Liver (tissue), 9 donors: Measurements from ENCODE around the gene FILIP1L. TPM values are rescaled to one million over a fixed set of nuclear protein-coding genes. Genes with fewer than 3 reads are reported as not detected.

ENCODE experiments used
- DNase-seq: peaks from one replicate; pipeline ENCODE4 v3.0.0-alpha.2; 2017; ENCODE audit warnings: low spot score
- H3K27ac ChIP-seq, 2 donors: one replicate each; pipeline ENCODE4 v1.7.0; 2013; ENCODE audit warnings: inconsistent platforms in 2 of 2, low read length in 2 of 2, control low read depth in 1 of 2, low read depth in 1 of 2, mild to moderate bottlenecking in 1 of 2
- H3K27me3 ChIP-seq, 4 donors: one replicate each; pipeline versions ENCODE4 v1.6.1 to v1.7.0; 2013; ENCODE audit warnings: low read length in 3 of 4, inconsistent platforms in 1 of 4, mild to moderate bottlenecking in 1 of 4, moderate library complexity in 1 of 4; ENCODE audit not compliant: control insufficient read depth in 4 of 4, insufficient read depth in 4 of 4
- H3K36me3 ChIP-seq, 4 donors: one replicate each; pipeline versions ENCODE4 v1.6.1 to v1.7.0; 2013; ENCODE audit warnings: low read length in 3 of 4, mild to moderate bottlenecking in 3 of 4, low read depth in 1 of 4, moderate library complexity in 1 of 4; ENCODE audit not compliant: control insufficient read depth in 4 of 4, insufficient read depth in 3 of 4
- H3K4me1 ChIP-seq, 4 donors: one replicate each; pipeline versions ENCODE4 v1.6.1 to v1.7.0; 2013; ENCODE audit warnings: low read length in 3 of 4, mild to moderate bottlenecking in 3 of 4, moderate library complexity in 1 of 4; ENCODE audit not compliant: control insufficient read depth in 4 of 4, insufficient read depth in 4 of 4
- H3K4me3 ChIP-seq, 3 donors: one replicate each; pipeline versions ENCODE4 v1.6.1 to v1.7.0; 2013; ENCODE audit warnings: low read length in 3 of 3, control low read depth in 1 of 3, low read depth in 1 of 3, mild to moderate bottlenecking in 1 of 3
- H3K9ac ChIP-seq, 2 donors: one replicate each; pipeline ENCODE4 v1.7.0; 2013; ENCODE audit warnings: low read length in 2 of 2, mild to moderate bottlenecking in 2 of 2, moderate library complexity in 2 of 2, control low read depth in 1 of 2, low read depth in 1 of 2
- H3K9me3 ChIP-seq, 4 donors: one replicate each; pipeline versions ENCODE4 v1.6.1 to v1.7.0; 2013; ENCODE audit warnings: low read length in 3 of 4; ENCODE audit not compliant: control insufficient read depth in 4 of 4
- EGR1 ChIP-seq, 2 donors: IDR thresholded peaks; 2 replicates each; pipeline ENCODE4 v1.6.1; 2016 to 2018; ENCODE audit warnings: antibody characterized with exemption in 2 of 2, low read depth in 2 of 2
- FOXA1 ChIP-seq: IDR thresholded peaks from 2 replicates; pipeline ENCODE4 v1.6.1; 2016; ENCODE audit warnings: antibody characterized with exemption
- FOXA2 ChIP-seq: IDR thresholded peaks from 2 replicates; pipeline ENCODE4 v1.6.1; 2016; ENCODE audit warnings: antibody characterized with exemption
- HNF4A ChIP-seq, 2 donors: conservative IDR thresholded peaks; 2 replicates each; pipeline ENCODE4 v1.6.1; 2016; ENCODE audit warnings: antibody characterized with exemption in 2 of 2, mild to moderate bottlenecking in 2 of 2
- JUND ChIP-seq, 2 donors: IDR thresholded peaks; 2 replicates each; pipeline ENCODE4 v1.6.1; 2016; ENCODE audit warnings: antibody characterized with exemption in 2 of 2
- MAX ChIP-seq: IDR thresholded peaks from 2 replicates; pipeline ENCODE4 v1.6.1; 2016; ENCODE audit warnings: antibody characterized with exemption
- NR2F2 ChIP-seq: IDR thresholded peaks from 2 replicates; pipeline ENCODE4 v1.6.1; 2016; ENCODE audit warnings: antibody characterized with exemption
- RAD21 ChIP-seq, 2 donors: IDR thresholded peaks; 2 replicates each; pipeline ENCODE4 v1.6.1; 2016; ENCODE audit warnings: antibody characterized with exemption in 2 of 2, mild to moderate bottlenecking in 2 of 2
- RXRA ChIP-seq, 2 donors: IDR thresholded peaks; 2 replicates each; pipeline ENCODE4 v1.6.1; 2017 to 2018; ENCODE audit warnings: antibody characterized with exemption in 2 of 2, mild to moderate bottlenecking in 1 of 2
- SP1 ChIP-seq: IDR thresholded peaks from 2 replicates; pipeline ENCODE4 v1.6.1; 2018; ENCODE audit warnings: antibody characterized with exemption, mild to moderate bottlenecking
- TAF1 ChIP-seq: conservative IDR thresholded peaks from 2 replicates; pipeline ENCODE4 v1.6.1; 2016; ENCODE audit warnings: antibody characterized with exemption, mild to moderate bottlenecking
- YY1 ChIP-seq: IDR thresholded peaks from 2 replicates; pipeline ENCODE4 v1.6.1; 2016; ENCODE audit warnings: antibody characterized with exemption, mild to moderate bottlenecking
- WGBS: extraction: QIAGEN DNeasy Blood & Tissue Kit; methylation state at CpG from one replicate; pipeline ENCODE4 v1.1.7; 2013; 5-methylcytosine and 5-hydroxymethylcytosine counted together
- polyA plus RNA-seq, 2 donors: library from polyadenylated mRNA; stranded (reverse) in 1 of 2; unstranded in 1 of 2; fragments of 200-250 nt in 1 of 2; fragments of >200 nt in 1 of 2; fragmentation: Nextera tagmentation in 1 of 2; extraction: Ambion mirVana in 1 of 2; gene quantifications; one replicate each; pipeline versions ENCODE4 v1.2.1 to v1.2.3, GENCODE V29; 2013 to 2015
- total RNA-seq, 2 donors: library from RNA; depleted of rRNA; stranded (reverse); fragments of >200 nt; gene quantifications; one replicate each; pipeline ENCODE4 v1.2.3, GENCODE V29; 2014
- TF ChIP-seq, protein P1 (sequence below): IDR thresholded peaks from 2 replicates; pipeline ENCODE4 v1.6.1; 2016; ENCODE audit warnings: antibody characterized with exemption
- TF ChIP-seq, protein P2 (sequence below): IDR thresholded peaks from 2 replicates; pipeline ENCODE4 v1.6.1; 2016; ENCODE audit warnings: antibody characterized with exemption
- TF ChIP-seq, protein P3 (sequence below): fragments of 150-350 bp; IDR thresholded peaks from 2 replicates; pipeline ENCODE4 v1.5.1; 2017; ENCODE audit warnings: improper control_type of control experiment, low read depth, low read length; ENCODE audit not compliant: missing input control
- donor health status: healthy.
- donor health status: healthy.
- donor health status: healthy.
- donor health status: healthy.
- donor health status: healthy.

Gene FILIP1L
- total and polyA plus RNA-seq, 4 donors: 1.4 to 6.5 (median 1.9) TPM

DNA sequence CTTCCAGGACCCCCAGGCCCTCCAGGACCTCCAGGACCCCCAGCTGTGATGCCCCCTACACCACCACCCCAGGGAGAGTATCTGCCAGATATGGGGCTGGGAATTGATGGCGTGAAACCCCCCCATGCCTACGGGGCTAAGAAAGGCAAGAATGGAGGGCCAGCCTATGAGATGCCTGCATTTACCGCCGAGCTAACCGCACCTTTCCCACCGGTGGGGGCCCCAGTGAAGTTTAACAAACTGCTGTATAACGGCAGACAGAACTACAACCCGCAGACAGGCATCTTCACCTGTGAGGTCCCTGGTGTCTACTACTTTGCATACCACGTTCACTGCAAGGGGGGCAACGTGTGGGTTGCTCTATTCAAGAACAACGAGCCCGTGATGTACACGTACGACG lies 318.7 kb downstream of the FILIP1L start:
- Histone ChIP-seq H3K36me3 (no peaks in the 10 kb centered on the region), H3K27me3 (no peaks in the 10 kb centered on the region), H3K9me3 (no peaks in the 10 kb centered on the region), H3K27ac (no peak overlapping the region), H3K4me1 (no peaks in the 10 kb centered on the region), H3K4me3 (no peak overlapping the region), H3K9ac (no peak overlapping the region)
- TF ChIP-seq HNF4A (conservative IDR thresholded peaks at IDR 0.05) (no peak), NR2F2 (no peak), YY1 (no peak), SP1 (no peak), RAD21 (IDR thresholded peaks at IDR 0.05) (no peak), FOXA1 (no peak), EGR1 (IDR thresholded peaks at IDR 0.05; ENCODE audit: low read depth in 2 of 2) (no peak), RXRA (IDR thresholded peaks at IDR 0.05) (no peak), TAF1 (no peak), FOXA2 (no peak)
- TF ChIP-seq, protein P1, sequence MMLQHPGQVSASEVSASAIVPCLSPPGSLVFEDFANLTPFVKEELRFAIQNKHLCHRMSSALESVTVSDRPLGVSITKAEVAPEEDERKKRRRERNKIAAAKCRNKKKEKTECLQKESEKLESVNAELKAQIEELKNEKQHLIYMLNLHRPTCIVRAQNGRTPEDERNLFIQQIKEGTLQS: no peak
- TF ChIP-seq, protein P2, sequence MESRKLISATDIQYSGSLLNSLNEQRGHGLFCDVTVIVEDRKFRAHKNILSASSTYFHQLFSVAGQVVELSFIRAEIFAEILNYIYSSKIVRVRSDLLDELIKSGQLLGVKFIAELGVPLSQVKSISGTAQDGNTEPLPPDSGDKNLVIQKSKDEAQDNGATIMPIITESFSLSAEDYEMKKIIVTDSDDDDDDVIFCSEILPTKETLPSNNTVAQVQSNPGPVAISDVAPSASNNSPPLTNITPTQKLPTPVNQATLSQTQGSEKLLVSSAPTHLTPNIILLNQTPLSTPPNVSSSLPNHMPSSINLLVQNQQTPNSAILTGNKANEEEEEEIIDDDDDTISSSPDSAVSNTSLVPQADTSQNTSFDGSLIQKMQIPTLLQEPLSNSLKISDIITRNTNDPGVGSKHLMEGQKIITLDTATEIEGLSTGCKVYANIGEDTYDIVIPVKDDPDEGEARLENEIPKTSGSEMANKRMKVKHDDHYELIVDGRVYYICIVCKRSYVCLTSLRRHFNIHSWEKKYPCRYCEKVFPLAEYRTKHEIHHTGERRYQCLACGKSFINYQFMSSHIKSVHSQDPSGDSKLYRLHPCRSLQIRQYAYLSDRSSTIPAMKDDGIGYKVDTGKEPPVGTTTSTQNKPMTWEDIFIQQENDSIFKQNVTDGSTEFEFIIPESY: no peak
- TF ChIP-seq, protein P3, sequence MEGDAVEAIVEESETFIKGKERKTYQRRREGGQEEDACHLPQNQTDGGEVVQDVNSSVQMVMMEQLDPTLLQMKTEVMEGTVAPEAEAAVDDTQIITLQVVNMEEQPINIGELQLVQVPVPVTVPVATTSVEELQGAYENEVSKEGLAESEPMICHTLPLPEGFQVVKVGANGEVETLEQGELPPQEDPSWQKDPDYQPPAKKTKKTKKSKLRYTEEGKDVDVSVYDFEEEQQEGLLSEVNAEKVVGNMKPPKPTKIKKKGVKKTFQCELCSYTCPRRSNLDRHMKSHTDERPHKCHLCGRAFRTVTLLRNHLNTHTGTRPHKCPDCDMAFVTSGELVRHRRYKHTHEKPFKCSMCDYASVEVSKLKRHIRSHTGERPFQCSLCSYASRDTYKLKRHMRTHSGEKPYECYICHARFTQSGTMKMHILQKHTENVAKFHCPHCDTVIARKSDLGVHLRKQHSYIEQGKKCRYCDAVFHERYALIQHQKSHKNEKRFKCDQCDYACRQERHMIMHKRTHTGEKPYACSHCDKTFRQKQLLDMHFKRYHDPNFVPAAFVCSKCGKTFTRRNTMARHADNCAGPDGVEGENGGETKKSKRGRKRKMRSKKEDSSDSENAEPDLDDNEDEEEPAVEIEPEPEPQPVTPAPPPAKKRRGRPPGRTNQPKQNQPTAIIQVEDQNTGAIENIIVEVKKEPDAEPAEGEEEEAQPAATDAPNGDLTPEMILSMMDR: no peak
- 92% methylated on average over 15 of the region's 15 CpGs for WGBS
- no peak for DNase-seq

DNA sequence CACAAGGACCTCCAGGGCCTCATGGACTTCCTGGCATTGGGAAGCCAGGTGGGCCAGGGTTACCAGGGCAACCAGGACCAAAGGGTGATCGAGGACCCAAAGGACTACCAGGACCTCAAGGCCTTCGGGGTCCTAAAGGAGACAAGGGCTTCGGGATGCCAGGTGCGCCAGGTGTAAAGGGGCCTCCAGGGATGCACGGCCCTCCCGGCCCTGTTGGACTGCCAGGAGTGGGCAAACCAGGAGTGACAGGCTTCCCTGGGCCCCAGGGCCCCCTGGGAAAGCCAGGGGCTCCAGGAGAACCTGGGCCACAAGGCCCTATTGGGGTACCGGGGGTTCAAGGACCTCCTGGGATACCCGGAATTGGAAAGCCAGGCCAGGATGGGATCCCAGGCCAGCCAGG lies 319.8 kb downstream of the FILIP1L start:
- no peak overlapping the region for H3K27ac ChIP-seq
- no peaks in the 10 kb centered on the region for H3K36me3 ChIP-seq
- H3K4me3 ChIP-seq: no peak overlapping the region
- H3K27me3 ChIP-seq: no peaks in the 10 kb centered on the region
- 94% methylated on average over 8 of the region's 8 CpGs for whole genome bisulfite sequencing
- no peak for DNase-seq
- H3K9me3 ChIP-seq: no peaks in the 10 kb centered on the region
- no peak for TF ChIP-seq TAF1
- no peaks in the 10 kb centered on the region for H3K4me1 ChIP-seq
- no peak overlapping the region for H3K9ac ChIP-seq

GRCh38 chr3:99789011-99789721 lies 325.1 kb downstream of the FILIP1L start:
- Histone ChIP-seq H3K27ac (no peak overlapping the region), H3K9me3 (no peaks in the 10 kb centered on the region), H3K4me3 (no peak overlapping the region), H3K4me1 (no peaks in the 10 kb centered on the region), H3K9ac (no peak overlapping the region), H3K36me3 (no peaks in the 10 kb centered on the region), H3K27me3 (no peaks in the 10 kb centered on the region)
- 20% methylated on average over 3 of the region's 3 CpGs for WGBS
- no peak for TF ChIP-seq RXRA (IDR thresholded peaks at IDR 0.05)
- no peak for TF ChIP-seq YY1
- no peak for TF ChIP-seq SP1
- TF ChIP-seq RAD21 (IDR thresholded peaks at IDR 0.05): peak; percentile 65 to 77
- TF ChIP-seq HNF4A (conservative IDR thresholded peaks at IDR 0.05): no peak
- TF ChIP-seq FOXA1: no peak
- TF ChIP-seq JUND (IDR thresholded peaks at IDR 0.05): no peak
- TF ChIP-seq FOXA2: no peak
- TF ChIP-seq, protein P3: peak; percentile 56
- TF ChIP-seq EGR1 (IDR thresholded peaks at IDR 0.05; ENCODE audit: low read depth in 2 of 2): no peak
- TF ChIP-seq, protein P1: no peak
- TF ChIP-seq MAX: no peak
- TF ChIP-seq TAF1: no peak
- no peak for DNase-seq
